Activated CD4-positive, alpha-beta T cell treated with anti-CD3 and anti-CD28 coated beads, Interleukin-2, amount 50 U/mL, for 16 hours (primary cell): ENCODE data around the gene TRPM2.

ENCODE experiments used
- DNase-seq: peaks from one replicate; pipeline ENCODE4 v3.0.0-alpha.2; 2020

The TRPM2 gene

GRCh38 chr21:44450999-44451398 is 97.6 kb downstream of the TRPM2 start:
- DNase-seq = no peak

DNA sequence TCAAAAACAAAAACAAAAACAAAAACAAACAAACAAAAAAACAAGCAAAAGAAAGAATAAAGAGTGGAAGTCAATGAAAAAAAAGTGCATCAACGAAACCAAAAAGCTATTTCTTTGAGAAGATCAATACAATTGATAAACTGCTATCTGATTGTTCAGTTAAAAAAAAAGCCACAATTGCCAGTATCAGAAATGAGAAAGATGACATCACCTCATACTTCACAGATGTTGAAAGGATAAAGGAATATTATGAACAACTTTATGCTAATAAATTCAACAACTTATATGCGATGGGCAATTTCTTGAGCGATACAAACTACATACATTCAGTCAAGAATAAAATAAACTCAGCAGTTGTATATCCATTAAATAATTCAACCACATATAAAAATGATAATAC is 99.7 kb downstream of the TRPM2 start:
- no peak for DNase-seq

GRCh38 chr21:44454058-44454457 is 100.6 kb downstream of the TRPM2 start:
- DNase-seq = no peak

DNA sequence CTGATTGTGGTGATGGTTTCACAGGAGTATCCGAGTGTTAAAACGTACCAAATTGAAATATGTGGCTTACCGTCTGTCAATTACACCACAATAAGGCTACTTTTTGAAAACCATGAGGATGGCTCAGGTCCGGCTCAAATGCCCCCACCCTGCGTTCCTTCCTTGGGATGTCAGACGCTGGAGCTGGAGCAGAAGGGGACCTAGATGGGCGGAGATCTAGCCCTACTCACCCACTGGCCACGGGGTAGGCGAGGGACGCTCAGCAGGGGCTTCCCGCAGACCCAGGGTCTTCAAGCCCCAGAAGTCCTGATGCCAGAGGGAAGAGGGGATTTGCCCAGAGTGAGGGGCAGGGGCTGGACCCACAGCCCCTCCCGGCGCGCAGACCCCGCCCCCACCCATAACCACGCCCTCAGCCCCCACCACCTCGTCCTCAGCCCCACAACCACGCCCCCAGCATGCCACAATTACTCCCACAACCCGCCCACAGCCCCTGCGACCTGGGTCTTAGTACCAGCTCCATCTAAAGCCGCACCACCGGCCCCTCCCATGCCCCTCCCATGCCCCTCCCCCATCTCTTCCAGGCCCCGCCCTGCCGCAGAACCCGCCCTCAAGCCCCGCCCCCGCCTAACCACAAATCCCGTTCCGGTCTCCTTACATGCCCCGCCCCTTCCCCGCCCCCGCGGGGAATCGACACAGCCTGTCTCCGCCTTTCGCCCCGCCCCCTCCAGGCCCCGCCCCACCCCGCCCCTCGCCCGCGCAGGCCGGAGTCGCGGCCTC is 101.5 kb downstream of the TRPM2 start, which contains the start of gene LRRC3:
Gene LRRC3 (plus strand): TSS at position 764 of the 777 bp plus-strand sequence. CDS start 1,135 bp downstream, outside the sequence.
- peak; percentile 80 for DNase-seq

DNA sequence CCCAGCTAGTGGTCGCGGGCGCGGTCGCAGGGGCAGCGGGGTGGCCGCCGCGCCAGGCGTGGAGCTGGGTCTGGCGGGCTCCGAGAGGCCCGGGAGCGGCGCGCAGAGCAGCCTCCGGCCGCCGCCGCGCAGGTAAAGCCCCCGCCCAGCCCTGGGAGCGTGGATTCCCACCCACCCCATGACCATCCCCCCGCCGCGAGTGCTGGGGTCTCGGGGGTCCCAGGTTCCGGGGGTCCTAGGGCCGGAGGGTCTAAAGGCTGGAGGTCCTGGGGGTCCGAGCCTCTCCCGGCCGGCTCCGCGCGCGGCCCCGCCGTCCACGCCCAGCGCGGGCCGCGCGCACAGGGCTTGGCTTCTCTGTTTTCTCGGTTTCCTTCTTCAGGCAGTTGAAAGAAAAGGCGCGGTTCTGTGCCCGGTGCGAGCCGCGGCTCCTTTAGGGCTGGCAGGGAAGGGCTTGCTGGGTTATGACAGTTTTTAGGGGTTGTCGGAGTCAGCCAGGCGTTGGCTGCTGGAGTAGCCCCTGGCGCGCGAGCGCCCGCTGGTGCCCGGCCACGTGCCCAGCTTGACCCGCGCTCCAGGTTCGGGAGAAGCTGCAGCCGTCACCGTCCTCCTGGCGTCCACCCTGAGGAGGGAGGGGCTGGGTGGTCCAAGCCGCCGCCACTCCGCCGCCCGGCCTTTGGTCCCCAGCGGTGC is 102.2 kb downstream of the TRPM2 start:
- peak; percentile 28 for DNase-seq

- no peak for DNase-seq
Measured at GRCh38 chr21:44456214-44456914, 102.9 kb downstream of the TRPM2 start.

DNA sequence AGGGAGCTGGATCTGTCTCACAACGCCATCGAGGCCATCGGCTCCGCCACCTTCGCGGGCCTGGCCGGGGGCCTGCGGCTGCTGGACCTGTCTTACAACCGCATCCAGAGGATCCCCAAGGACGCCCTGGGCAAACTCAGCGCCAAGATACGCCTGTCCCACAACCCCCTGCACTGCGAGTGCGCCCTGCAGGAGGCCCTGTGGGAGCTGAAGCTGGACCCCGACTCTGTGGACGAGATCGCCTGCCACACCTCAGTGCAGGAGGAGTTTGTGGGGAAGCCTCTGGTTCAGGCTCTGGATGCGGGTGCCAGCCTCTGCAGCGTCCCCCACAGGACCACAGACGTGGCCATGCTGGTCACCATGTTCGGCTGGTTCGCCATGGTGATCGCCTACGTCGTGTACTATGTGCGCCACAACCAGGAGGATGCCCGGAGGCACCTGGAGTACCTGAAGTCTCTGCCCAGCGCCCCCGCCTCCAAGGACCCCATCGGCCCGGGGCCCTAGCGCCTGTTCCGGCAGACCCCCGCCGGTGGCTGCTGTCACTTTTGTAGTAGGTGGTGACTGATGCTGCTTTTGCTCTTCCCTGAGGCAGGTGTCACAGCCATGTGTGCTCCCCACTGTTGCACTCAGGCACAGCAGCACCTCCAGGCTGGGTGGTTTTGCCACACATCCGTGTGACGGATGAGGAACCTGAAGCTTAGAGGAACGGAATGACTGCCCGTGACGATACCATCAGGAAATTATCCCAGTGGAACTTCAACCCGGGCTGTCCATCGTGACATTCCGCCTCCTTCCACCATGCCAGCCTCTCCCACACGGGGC is 103.7 kb downstream of the TRPM2 start:
- DNase-seq = no peak

GRCh38 chr21:44458971-44459711 is 105.7 kb downstream of the TRPM2 start:
- DNase-seq = no peak

GRCh38 chr21:44459712-44460440 is 106.5 kb downstream of the TRPM2 start:
- no peak for DNase-seq

GRCh38 chr21:44460441-44460755 is 107.0 kb downstream of the TRPM2 start:
- DNase-seq = no peak

GRCh38 chr21:44461005-44461404 is 107.6 kb downstream of the TRPM2 start:
- DNase-seq = no peak

GRCh38 chr21:44461464-44462001 is 108.1 kb downstream of the TRPM2 start:
- DNase-seq = no peak

GRCh38 chr21:44462086-44462833 is 108.8 kb downstream of the TRPM2 start:
- no peak for DNase-seq

DNA sequence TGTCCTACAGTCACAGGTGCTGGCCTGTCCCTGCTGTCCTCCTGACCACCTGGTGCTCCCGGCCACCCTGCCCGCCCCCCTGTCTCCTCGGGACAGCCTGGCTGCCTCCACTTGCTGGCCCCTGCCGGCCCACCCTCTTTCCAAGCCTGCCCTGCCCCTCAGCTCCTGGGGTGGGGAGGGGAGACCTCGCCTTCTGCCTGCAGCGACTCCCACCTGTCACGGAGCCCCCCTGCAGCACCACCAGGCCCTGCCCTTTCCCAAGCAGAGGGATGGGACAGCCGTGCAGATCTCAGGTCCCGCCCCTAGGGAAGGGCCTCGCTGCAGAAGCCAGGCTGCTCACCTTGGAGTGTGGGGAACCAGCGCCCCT is 109.4 kb downstream of the TRPM2 start:
- no peak for DNase-seq

DNA sequence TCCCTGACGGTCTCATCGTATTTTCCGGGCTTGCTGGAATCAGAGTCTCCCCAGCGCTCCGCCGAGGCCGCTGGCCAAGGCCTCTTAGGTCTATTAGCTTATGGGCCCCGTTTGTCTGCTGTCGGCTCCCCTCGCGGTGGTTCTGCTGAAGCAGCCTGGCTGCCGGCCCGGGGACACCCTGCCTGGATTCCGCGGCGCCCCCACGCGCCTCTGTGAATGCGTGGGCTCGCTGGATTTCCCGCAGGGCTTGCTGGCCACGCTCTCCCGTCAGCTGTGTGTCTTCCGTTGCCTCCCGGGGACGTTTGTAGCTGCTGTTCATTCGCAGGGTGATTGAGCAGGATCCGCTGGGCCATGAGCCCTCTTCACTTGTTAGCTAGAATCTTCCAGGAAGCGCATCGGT is 110.3 kb downstream of the TRPM2 start:
- no peak for DNase-seq

DNA sequence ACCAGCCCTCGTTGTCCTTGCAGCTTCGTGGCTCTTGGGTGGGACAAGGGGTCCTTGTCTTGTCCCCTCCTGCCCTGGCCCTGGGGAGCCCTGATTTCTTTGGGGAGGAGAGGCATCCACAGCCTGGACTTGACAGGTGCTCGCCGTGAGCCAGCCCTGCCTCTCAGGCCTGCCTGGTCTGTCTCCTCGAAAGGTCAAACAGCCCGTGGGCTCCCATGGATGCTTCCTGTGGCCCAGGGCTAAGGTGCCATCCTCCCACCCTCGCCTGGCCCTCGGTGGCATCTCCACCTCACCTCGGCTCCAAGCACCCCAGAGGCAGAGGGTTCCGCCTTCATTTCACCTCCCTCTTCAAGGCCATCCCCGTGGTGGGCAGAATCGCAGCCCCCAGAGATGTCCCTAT is 110.9 kb downstream of the TRPM2 start:
- no peak for DNase-seq

- DNase-seq = no peak
Measured at GRCh38 chr21:44466351-44466954, 113.0 kb downstream of the TRPM2 start.

DNA sequence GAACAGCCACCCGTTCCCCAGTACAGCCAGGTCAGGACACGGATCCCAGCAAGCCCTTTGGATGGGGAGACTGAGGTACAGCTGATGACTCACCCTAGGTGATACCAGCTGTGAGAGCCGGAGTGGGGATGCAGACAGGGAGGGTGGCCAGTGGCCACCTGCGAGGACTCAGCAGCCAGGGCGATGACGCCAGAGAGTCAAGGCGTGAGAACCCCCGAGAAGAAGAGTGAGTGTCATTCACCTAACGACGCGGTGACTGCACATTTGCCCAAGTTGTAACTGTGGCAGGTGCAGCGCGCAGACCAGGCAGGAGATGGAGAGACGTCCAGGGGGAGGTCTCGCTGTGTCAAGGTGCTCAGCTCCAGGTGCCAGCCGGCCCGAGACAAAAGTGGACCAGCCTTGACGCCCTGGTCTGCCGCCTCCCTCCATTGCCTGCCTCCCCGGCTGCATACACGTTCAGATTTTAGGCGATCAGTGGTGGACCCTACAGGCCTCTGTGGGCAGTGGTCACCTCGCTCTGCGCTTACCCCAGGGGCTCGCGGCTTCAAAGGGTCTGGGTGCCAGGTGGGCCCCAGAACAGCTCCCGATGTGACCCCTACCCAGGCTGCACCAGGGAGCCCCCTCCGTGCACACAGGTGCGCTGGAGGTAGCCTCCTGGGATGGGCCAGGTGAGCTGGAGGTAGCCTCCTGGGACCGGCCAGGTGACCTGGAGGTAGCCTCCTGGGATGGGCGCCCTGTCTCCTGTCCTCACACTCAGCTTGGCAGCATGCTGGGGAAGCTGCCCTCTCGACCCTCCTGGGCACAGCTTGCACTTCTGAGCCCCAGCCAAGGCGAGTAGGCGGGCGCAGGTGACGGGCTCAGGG is 113.8 kb downstream of the TRPM2 start:
- no peak for DNase-seq

- DNase-seq = no peak
Measured at GRCh38 chr21:44467859-44468195, 114.4 kb downstream of the TRPM2 start.
